ENCODE measurements around the gene PPCDC.

DNA sequence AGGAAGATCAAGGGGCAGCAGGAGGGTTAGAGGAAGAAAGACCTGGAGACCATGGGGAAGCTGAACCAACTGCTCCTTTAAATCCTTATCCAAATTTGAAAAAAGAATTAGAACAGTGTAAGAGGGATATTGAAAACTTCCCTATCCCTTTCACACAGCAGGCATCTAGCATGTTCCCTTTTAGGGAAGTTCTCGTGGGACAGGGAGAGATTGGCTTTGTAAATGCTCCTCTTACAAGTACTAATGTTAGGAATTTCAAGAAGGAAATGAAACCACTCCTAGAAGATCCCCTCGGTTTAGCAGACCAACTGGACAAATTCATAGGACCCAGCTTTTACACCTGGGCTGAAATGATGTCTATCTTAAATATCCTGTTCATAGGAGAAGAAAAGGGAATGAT, 41.5 kb downstream of the PPCDC start:
- no peak for TF ChIP-seq RAD21 (IDR thresholded peaks at IDR 0.05; ENCODE audit: low read depth)
- TF ChIP-seq POLR2A (IDR thresholded peaks at IDR 0.05; ENCODE audit: borderline replicate concordance, extremely low read depth, insufficient read depth, insufficient read length), result no peak
- TF ChIP-seq, protein P1, sequence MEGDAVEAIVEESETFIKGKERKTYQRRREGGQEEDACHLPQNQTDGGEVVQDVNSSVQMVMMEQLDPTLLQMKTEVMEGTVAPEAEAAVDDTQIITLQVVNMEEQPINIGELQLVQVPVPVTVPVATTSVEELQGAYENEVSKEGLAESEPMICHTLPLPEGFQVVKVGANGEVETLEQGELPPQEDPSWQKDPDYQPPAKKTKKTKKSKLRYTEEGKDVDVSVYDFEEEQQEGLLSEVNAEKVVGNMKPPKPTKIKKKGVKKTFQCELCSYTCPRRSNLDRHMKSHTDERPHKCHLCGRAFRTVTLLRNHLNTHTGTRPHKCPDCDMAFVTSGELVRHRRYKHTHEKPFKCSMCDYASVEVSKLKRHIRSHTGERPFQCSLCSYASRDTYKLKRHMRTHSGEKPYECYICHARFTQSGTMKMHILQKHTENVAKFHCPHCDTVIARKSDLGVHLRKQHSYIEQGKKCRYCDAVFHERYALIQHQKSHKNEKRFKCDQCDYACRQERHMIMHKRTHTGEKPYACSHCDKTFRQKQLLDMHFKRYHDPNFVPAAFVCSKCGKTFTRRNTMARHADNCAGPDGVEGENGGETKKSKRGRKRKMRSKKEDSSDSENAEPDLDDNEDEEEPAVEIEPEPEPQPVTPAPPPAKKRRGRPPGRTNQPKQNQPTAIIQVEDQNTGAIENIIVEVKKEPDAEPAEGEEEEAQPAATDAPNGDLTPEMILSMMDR (IDR thresholded peaks at IDR 0.05 in 2 of 3, conservative IDR thresholded peaks at IDR 0.05 in 1 of 3; ENCODE audit: borderline replicate concordance in 1 of 3, insufficient read depth in 1 of 3, low read depth in 2 of 3, low read length in 2 of 3), result no peak
- no peak for TF ChIP-seq EZH2 (IDR thresholded peaks at IDR 0.05)
- TF ChIP-seq, protein P2, sequence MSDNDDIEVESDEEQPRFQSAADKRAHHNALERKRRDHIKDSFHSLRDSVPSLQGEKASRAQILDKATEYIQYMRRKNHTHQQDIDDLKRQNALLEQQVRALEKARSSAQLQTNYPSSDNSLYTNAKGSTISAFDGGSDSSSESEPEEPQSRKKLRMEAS (IDR thresholded peaks at IDR 0.05), result no peak
- TF ChIP-seq POLR2AphosphoS5 (IDR thresholded peaks at IDR 0.05; ENCODE audit: low read depth, low read length), result no peak
- no peak for TF ChIP-seq SRF (IDR thresholded peaks at IDR 0.05; ENCODE audit: low read depth)
- TF ChIP-seq CBX3 (IDR thresholded peaks at IDR 0.05; ENCODE audit: low read depth), result no peak
- TF ChIP-seq CEBPB (IDR thresholded peaks at IDR 0.05; ENCODE audit: low read depth), result no peak
- TF ChIP-seq, protein P3, sequence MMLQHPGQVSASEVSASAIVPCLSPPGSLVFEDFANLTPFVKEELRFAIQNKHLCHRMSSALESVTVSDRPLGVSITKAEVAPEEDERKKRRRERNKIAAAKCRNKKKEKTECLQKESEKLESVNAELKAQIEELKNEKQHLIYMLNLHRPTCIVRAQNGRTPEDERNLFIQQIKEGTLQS (IDR thresholded peaks at IDR 0.05), result no peak
- no peak for TF ChIP-seq FOSL1 (IDR thresholded peaks at IDR 0.05; ENCODE audit: low read depth)
- TF ChIP-seq, protein P4, sequence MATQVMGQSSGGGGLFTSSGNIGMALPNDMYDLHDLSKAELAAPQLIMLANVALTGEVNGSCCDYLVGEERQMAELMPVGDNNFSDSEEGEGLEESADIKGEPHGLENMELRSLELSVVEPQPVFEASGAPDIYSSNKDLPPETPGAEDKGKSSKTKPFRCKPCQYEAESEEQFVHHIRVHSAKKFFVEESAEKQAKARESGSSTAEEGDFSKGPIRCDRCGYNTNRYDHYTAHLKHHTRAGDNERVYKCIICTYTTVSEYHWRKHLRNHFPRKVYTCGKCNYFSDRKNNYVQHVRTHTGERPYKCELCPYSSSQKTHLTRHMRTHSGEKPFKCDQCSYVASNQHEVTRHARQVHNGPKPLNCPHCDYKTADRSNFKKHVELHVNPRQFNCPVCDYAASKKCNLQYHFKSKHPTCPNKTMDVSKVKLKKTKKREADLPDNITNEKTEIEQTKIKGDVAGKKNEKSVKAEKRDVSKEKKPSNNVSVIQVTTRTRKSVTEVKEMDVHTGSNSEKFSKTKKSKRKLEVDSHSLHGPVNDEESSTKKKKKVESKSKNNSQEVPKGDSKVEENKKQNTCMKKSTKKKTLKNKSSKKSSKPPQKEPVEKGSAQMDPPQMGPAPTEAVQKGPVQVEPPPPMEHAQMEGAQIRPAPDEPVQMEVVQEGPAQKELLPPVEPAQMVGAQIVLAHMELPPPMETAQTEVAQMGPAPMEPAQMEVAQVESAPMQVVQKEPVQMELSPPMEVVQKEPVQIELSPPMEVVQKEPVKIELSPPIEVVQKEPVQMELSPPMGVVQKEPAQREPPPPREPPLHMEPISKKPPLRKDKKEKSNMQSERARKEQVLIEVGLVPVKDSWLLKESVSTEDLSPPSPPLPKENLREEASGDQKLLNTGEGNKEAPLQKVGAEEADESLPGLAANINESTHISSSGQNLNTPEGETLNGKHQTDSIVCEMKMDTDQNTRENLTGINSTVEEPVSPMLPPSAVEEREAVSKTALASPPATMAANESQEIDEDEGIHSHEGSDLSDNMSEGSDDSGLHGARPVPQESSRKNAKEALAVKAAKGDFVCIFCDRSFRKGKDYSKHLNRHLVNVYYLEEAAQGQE (IDR thresholded peaks at IDR 0.05; ENCODE audit: low read depth), result no peak
- TF ChIP-seq SIN3A (IDR thresholded peaks at IDR 0.05; ENCODE audit: low read depth), result no peak
- no peak for TF ChIP-seq JUND (IDR thresholded peaks at IDR 0.05)
